ENCODE results near the gene RIGI. TPM values are rescaled to one million over a fixed set of nuclear protein-coding genes. Genes with fewer than 3 reads are reported as not detected.

Gene RIGI
- total RNA-seq, 1 donor from 2014 or later = 31.3 TPM

Other genes with a start within 250 kb of the RIGI start
- 6.9 and 7.8 TPM in 2 replicates for gene ACO1, start 141.6 kb downstream of the RIGI start, total RNA-seq
- gene SMIM27, start 26.1 kb upstream of the RIGI start, total RNA-seq = 10.3 and 11.7 TPM in 2 replicates
- 11.7 and 12.0 TPM in 2 replicates for gene TOPORS, start 26.4 kb upstream of the RIGI start, total RNA-seq
- 36.3 and 36.9 TPM in 2 replicates for gene NDUFB6, start 47.0 kb upstream of the RIGI start, total RNA-seq
- gene TAF1L, start 109.5 kb upstream of the RIGI start, total RNA-seq = 0.02 TPM in 1 of 2 replicates, not detected in the other

Data from T-helper 1 cell treated with Interleukin-12 subunit alpha and Interleukin-12 subunit beta and Interleukin-4 antibody, amounts not matched to agents 30 ng/mL and 1 ng/mL, for 36 hours (primary cell).